ENCODE results near the gene FRRS1L. TPM values are rescaled to one million over a fixed set of nuclear protein-coding genes. Genes with fewer than 3 reads are reported as not detected.

FRRS1L gene
- total RNA-seq, 1 experiment from 2014 or later = not detected

- no TSS peak for BruUV-seq (replicated peaks)
- intact Hi-C loops (cut with micrococcal nuclease; ENCODE audit: unreplicated experiment) = loop anchor here (10.0 kb wide), 1 partner anchor 259 kb away; the partner anchor contains the start of genes ABITRAM and ELP1
Measured at GRCh38 chr9:109193974-109194556, 27.0 kb upstream of the FRRS1L start.

GRCh38 chr9:109192732-109193361 lies 25.8 kb upstream of the FRRS1L start:
- H3K79me2 ChIP-seq (ENCODE audit: low read depth) = no peaks in the 10 kb centered on the region
- H3K36me3 ChIP-seq (ENCODE audit: low read depth) = no peaks in the 10 kb centered on the region
- H3K4me3 ChIP-seq = no peak overlapping the region
- DNase-seq = peak in 1 of 2 experiments; percentile 38
- no peaks in the 10 kb centered on the region for H3K9me3 ChIP-seq (ENCODE audit: insufficient read depth, low read depth)
- CTCF ChIA-PET = no interaction called here
- POLR2A ChIA-PET (ENCODE audit: unreplicated experiment) = no interaction called here
- H4K20me1 ChIP-seq (ENCODE audit: insufficient read depth) = no peaks in the 10 kb centered on the region
- no peaks in the 10 kb centered on the region for H3K9me2 ChIP-seq (ENCODE audit: insufficient read depth)
- no peak overlapping the region for H3K27ac ChIP-seq
- no peaks in the 10 kb centered on the region for H3K4me1 ChIP-seq (replicated peaks; ENCODE audit: insufficient read depth)
- no TSS peak for BruUV-seq (replicated peaks)
- no peak overlapping the region for H3K4me2 ChIP-seq
- no peaks in the 10 kb centered on the region for H3K27me3 ChIP-seq (ENCODE audit: insufficient read depth, low read depth)
- H2AFZ ChIP-seq = no peak overlapping the region
- TF ChIP-seq CTCF (conservative IDR thresholded peaks at IDR 0.05) (peak; percentile 65), EZH2 (IDR thresholded peaks at IDR 0.05; ENCODE audit: low read depth) (no peak)
- H3F3A ChIP-seq (ENCODE audit: insufficient read depth, low read depth) = no peaks in the 10 kb centered on the region
- intact Hi-C loops (cut with micrococcal nuclease; ENCODE audit: unreplicated experiment) = loop anchor here (10.0 kb wide), 1 partner anchor 258 kb away; the partner anchor contains the start of genes ABITRAM and ELP1

More at GRCh38 chr9:109193974-109194556, 27.0 kb upstream of the FRRS1L start:
- H3K27me3 ChIP-seq (ENCODE audit: insufficient read depth, low read depth) = no peaks in the 10 kb centered on the region
- H3K4me3 ChIP-seq = no peak overlapping the region
- no peak overlapping the region for H3K27ac ChIP-seq
- H3K4me1 ChIP-seq (replicated peaks; ENCODE audit: insufficient read depth) = no peaks in the 10 kb centered on the region
- H2AFZ ChIP-seq = no peak overlapping the region
- CTCF ChIA-PET = interaction anchor here (0.6 kb wide), 2 partner anchors 132 to 155 kb away, joined by 3 to 14 read pairs; no protein-coding TSS in a partner anchor
- H3F3A ChIP-seq (ENCODE audit: insufficient read depth, low read depth) = no peaks in the 10 kb centered on the region
- no peaks in the 10 kb centered on the region for H4K20me1 ChIP-seq (ENCODE audit: insufficient read depth)
- no peaks in the 10 kb centered on the region for H3K9me2 ChIP-seq (ENCODE audit: insufficient read depth)
- no peak overlapping the region for H3K4me2 ChIP-seq
- H3K9me3 ChIP-seq (ENCODE audit: insufficient read depth, low read depth) = no peaks in the 10 kb centered on the region
- no peaks in the 10 kb centered on the region for H3K79me2 ChIP-seq (ENCODE audit: low read depth)
- POLR2A ChIA-PET (ENCODE audit: unreplicated experiment) = interaction anchor here (0.7 kb wide), 1 partner anchor 71 kb away, joined by 4 read pairs; no protein-coding TSS in a partner anchor
- DNase-seq = no peak
- TF ChIP-seq CTCF (conservative IDR thresholded peaks at IDR 0.05) = no peak
- no peak for TF ChIP-seq EZH2 (IDR thresholded peaks at IDR 0.05; ENCODE audit: low read depth)
- no peaks in the 10 kb centered on the region for H3K36me3 ChIP-seq (ENCODE audit: low read depth)

- H2AFZ ChIP-seq = no peak overlapping the region
- H3K27ac ChIP-seq = no peak overlapping the region
- H3K4me3 ChIP-seq = no peak overlapping the region
- intact Hi-C loops (cut with micrococcal nuclease; ENCODE audit: unreplicated experiment) = loop anchor here (10.0 kb wide), 1 partner anchor 257 kb away; the partner anchor contains the start of genes ABITRAM and ELP1
- H3K4me2 ChIP-seq = no peak overlapping the region
- CTCF ChIA-PET = interaction anchor here (0.7 kb wide), 1 partner anchor 19 kb away, joined by 3 read pairs; no protein-coding TSS in a partner anchor
- no peaks in the 10 kb centered on the region for H3K9me3 ChIP-seq (ENCODE audit: insufficient read depth, low read depth)
- H3K9me2 ChIP-seq (ENCODE audit: insufficient read depth) = no peaks in the 10 kb centered on the region
- no peak for TF ChIP-seq CTCF (conservative IDR thresholded peaks at IDR 0.05)
- no peak for TF ChIP-seq EZH2 (IDR thresholded peaks at IDR 0.05; ENCODE audit: low read depth)
- no peaks in the 10 kb centered on the region for H3K27me3 ChIP-seq (ENCODE audit: insufficient read depth, low read depth)
- no peaks in the 10 kb centered on the region for H4K20me1 ChIP-seq (ENCODE audit: insufficient read depth)
- no peaks in the 10 kb centered on the region for H3K36me3 ChIP-seq (ENCODE audit: low read depth)
- DNase-seq = no peak
- no peaks in the 10 kb centered on the region for H3K79me2 ChIP-seq (ENCODE audit: low read depth)
- H3K4me1 ChIP-seq (replicated peaks; ENCODE audit: insufficient read depth) = no peaks in the 10 kb centered on the region
- POLR2A ChIA-PET (ENCODE audit: unreplicated experiment) = no interaction called here
- no peaks in the 10 kb centered on the region; the same call in 1 of the 2 replicates for H3F3A ChIP-seq (ENCODE audit: insufficient read depth, low read depth)
- BruUV-seq (replicated peaks) = no TSS peak
Measured at GRCh38 chr9:109191746-109192145, 24.7 kb upstream of the FRRS1L start.

All from PC-9 (cell line).